Ovary (tissue), 9 donors: ENCODE results near the gene GORASP2. TPM values are rescaled to one million over a fixed set of nuclear protein-coding genes. Genes with fewer than 3 reads are reported as not detected.
"Not testable (repeated sequence)": the region's sequence is repeated elsewhere in the genome, so short reads cannot be mapped to it uniquely, and the experiment has no call there.

Source experiments
- DNase-seq, 5 donors: peaks; one replicate each; pipeline ENCODE4 v3.0.0-alpha.2; 2019 to 2020
- H3K27ac ChIP-seq, 2 donors: fragments of 200-600 bp; one replicate each; pipeline versions ENCODE4 v1.5.1 to v1.8.0; 2019 to 2022
- H3K27me3 ChIP-seq: fragments of 200-600 bp; one replicate; pipeline ENCODE4 v1.8.0; 2022
- H3K36me3 ChIP-seq: fragments of 200-600 bp; sonication (generic); one replicate; pipeline ENCODE4 v1.5.1; 2019
- H3K4me1 ChIP-seq: one replicate; pipeline ENCODE4 v1.8.1; 2013; ENCODE audit warnings: mild to moderate bottlenecking, moderate library complexity; ENCODE audit not compliant: insufficient read depth
- H3K4me3 ChIP-seq: fragments of 200-600 bp; sonication (generic); one replicate; pipeline ENCODE4 v1.5.1; 2017
- H3K9me3 ChIP-seq, 2 donors: fragments of 200-600 bp in 1 of 2; sonication (generic) in 1 of 2; one replicate each; pipeline versions ENCODE4 v1.5.1 to v1.8.1; 2013 to 2019; ENCODE audit warnings: mild to moderate bottlenecking in 1 of 2, moderate library complexity in 1 of 2
- EP300 ChIP-seq: sonication (generic); formaldehyde crosslinking; IDR thresholded peaks from one replicate; pipeline ENCODE4 v1.6.1; 2017; ENCODE audit warnings: antibody characterized with exemption
- POLR2A ChIP-seq: fragments of 450-650 bp; IDR thresholded peaks from one replicate; pipeline ENCODE4 v1.6.1; 2017; ENCODE audit warnings: antibody characterized with exemption, mild to moderate bottlenecking, moderate library complexity
- WGBS, 3 donors: extraction: QIAGEN DNeasy Blood & Tissue Kit in 1 of 3; methylation state at CpG; one replicate each; pipeline versions ENCODE4 v1.1.5 to v1.1.7; 2013 to 2017; 5-methylcytosine and 5-hydroxymethylcytosine counted together
- intact Hi-C, 4 donors: fragments of 100-400 bp; cut with DNase I; formaldehyde crosslinking; loops; one replicate each; pipeline versions ENCODE4 v1.11.0 to v1.15.1; 2022 to 2023
- polyA plus RNA-seq, 2 donors: library from polyadenylated mRNA; stranded (reverse); fragments of 200-250 nt in 1 of 2; fragments of 350-450 nt in 1 of 2; fragmentation: Illumina TruSeq in 1 of 2; extraction: RNeasy Lipid Tissue Mini Kit (QIAGEN cat#74804) in 1 of 2; gene quantifications; one replicate each; pipeline ENCODE4 v1.2.3, GENCODE V29; 2013 to 2014
- total RNA-seq, 7 donors: library from RNA; depleted of rRNA in 2 of 7; stranded (reverse); fragments of >200 nt in 2 of 7; fragmentation: NEBNext Ultra II Directional in 3 of 7; extraction: Animal tissue kit (Norgen Biotek cat#: 25700) in 3 of 7; gene quantifications; one replicate each; pipeline versions ENCODE4 v1.1.0 to v1.2.4, GENCODE V29; 2016 to 2023
- TF ChIP-seq, protein P1 (sequence below), 3 donors: fragments of 450-650 bp in 2 of 3; fragments of 200-600 bp in 1 of 3; IDR thresholded peaks; one replicate each; pipeline versions ENCODE4 v1.5.1 to v1.8.0; 2016 to 2022; ENCODE audit warnings: antibody characterized with exemption in 3 of 3, mild to moderate bottlenecking in 1 of 3
- donor health status: DM: no; HTN: no; CAD: no; lungs with moderate emphysema.
- donor health status: DM: no; HTN: no; CAD: no.
- donor health status: Bipolar disorder and iron deficiency.
- donor health status: DM: yes; HTN: yes; CAD: no.
- donor health status: DM: no; HTN: no; CAD: no.
- donor health status: DM: yes; HTN: yes; CAD: no.

Gene GORASP2
- total and polyA plus RNA-seq, 9 donors = 23.8 to 132 (median 71.0) TPM

- H3K4me1 ChIP-seq = no peaks in the 10 kb centered on the region
- H3K4me3 ChIP-seq = no peak overlapping the region
- intact Hi-C loops = no loop called here
- no peaks in the 10 kb centered on the region for H3K9me3 ChIP-seq
- H3K36me3 ChIP-seq = no peaks in the 10 kb centered on the region
- TF ChIP-seq EP300 = no peak
- 79 to 91% (median 87%) methylated on average over 6 of the region's 6 CpGs for WGBS, 3 donors
- H3K27ac ChIP-seq = no peak overlapping the region
- DNase-seq = no peak
- no peaks in the 10 kb centered on the region for H3K27me3 ChIP-seq
These were observed 31.9 kb upstream of the GORASP2 start for GRCh38 chr2:170897108-170897507.

- H3K4me1 ChIP-seq = no peaks in the 10 kb centered on the region
- H3K4me3 ChIP-seq = no peak overlapping the region
- 22 to 23% (median 23%) methylated on average over 5 of the region's 5 CpGs for WGBS, 3 donors
- H3K9me3 ChIP-seq = peaks cover 0 to 4% of the 10 kb centered on the region in 2 donors
- H3K36me3 ChIP-seq = no peaks in the 10 kb centered on the region
- DNase-seq = no peak
- no peak overlapping the region for H3K27ac ChIP-seq
- intact Hi-C loops = no loop called here
- TF ChIP-seq POLR2A (no peak), EP300 (no peak)
- TF ChIP-seq, protein P1, sequence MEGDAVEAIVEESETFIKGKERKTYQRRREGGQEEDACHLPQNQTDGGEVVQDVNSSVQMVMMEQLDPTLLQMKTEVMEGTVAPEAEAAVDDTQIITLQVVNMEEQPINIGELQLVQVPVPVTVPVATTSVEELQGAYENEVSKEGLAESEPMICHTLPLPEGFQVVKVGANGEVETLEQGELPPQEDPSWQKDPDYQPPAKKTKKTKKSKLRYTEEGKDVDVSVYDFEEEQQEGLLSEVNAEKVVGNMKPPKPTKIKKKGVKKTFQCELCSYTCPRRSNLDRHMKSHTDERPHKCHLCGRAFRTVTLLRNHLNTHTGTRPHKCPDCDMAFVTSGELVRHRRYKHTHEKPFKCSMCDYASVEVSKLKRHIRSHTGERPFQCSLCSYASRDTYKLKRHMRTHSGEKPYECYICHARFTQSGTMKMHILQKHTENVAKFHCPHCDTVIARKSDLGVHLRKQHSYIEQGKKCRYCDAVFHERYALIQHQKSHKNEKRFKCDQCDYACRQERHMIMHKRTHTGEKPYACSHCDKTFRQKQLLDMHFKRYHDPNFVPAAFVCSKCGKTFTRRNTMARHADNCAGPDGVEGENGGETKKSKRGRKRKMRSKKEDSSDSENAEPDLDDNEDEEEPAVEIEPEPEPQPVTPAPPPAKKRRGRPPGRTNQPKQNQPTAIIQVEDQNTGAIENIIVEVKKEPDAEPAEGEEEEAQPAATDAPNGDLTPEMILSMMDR (IDR thresholded peaks at IDR 0.05) = no peak
- H3K27me3 ChIP-seq = no peaks in the 10 kb centered on the region
These were observed 23.2 kb upstream of the GORASP2 start for GRCh38 chr2:170905864-170906263.

- Histone ChIP-seq H3K27ac (no peak overlapping the region), H3K4me1 (no peaks in the 10 kb centered on the region), H3K36me3 (no peaks in the 10 kb centered on the region), H3K4me3 (no peak overlapping the region), H3K27me3 (no peaks in the 10 kb centered on the region), H3K9me3 (peaks cover 4% of the 10 kb centered on the region in 2 donors)
- TF ChIP-seq, protein P1 (IDR thresholded peaks at IDR 0.05) = no peak
- TF ChIP-seq EP300 = no peak
- no peak for TF ChIP-seq POLR2A
- no peak for DNase-seq
- intact Hi-C loops = loop anchor here in 1 of 4 donors (10.0 kb wide), 1 partner anchor 1583 kb away; no protein-coding TSS in a partner anchor
- 83 to 86% (median 85%) methylated on average over 5 of the region's 5 CpGs for WGBS, 3 donors
These were observed 17.7 kb upstream of the GORASP2 start for GRCh38 chr2:170911314-170911889.

DNA sequence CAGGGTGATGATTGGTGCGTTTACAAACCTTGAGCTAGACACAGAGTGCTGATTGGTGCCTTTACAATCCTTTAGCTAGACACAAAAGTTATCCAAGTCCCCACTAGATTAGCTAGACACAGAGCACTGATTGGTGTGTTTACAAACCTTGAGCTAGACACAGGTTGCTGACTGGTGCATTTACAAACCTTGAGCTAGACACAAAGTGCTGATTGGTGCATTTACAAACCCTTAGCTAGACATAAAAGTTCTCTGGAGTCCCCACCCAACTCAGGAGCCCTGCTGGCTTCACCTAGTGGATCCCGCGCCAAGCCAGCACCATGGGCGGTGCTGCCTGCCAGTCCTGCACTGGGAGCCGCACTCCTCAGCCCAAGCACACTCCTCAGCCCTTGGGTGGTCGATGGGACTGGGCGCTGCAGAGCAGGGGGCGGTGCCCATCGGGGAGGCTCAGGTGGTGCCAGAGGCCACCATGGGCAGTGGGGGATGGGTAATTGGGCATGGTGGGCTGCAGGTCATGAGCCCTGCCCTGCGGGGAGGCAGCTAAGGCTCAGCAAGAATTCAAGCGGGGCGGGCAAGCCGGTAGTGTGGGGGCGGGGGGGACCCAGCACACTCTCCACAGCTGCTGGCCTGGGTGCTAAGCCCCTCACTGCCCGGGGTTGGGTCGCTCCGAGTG is 13.9 kb upstream of the GORASP2 start:
- H3K4me3 ChIP-seq = not testable (repeated sequence)
- peaks cover 4 to 14% of the 10 kb centered on the region in 2 donors for H3K9me3 ChIP-seq

GRCh38 chr2:170917219-170917913 is 11.7 kb upstream of the GORASP2 start:
- TF ChIP-seq POLR2A (no peak), EP300 (no peak)
- TF ChIP-seq, protein P1 (IDR thresholded peaks at IDR 0.05) = no peak
- peaks cover 0 to 10% of the 10 kb centered on the region in 2 donors for H3K9me3 ChIP-seq
- WGBS, 3 donors = 92 to 95% (median 95%) methylated on average over 11 of the region's 11 CpGs
- no peak for DNase-seq
- H3K4me1 ChIP-seq = no peaks in the 10 kb centered on the region
- H3K4me3 ChIP-seq = no peak overlapping the region
- H3K36me3 ChIP-seq = no peaks in the 10 kb centered on the region
- H3K27ac ChIP-seq = no peak overlapping the region
- intact Hi-C loops = loop anchor here in 1 of 4 donors (10.0 kb wide), 1 partner anchor 1577 kb away; no protein-coding TSS in a partner anchor
- H3K27me3 ChIP-seq = no peaks in the 10 kb centered on the region

More for the DNA sequence above, 13.9 kb upstream of the GORASP2 start:
- H3K27me3 ChIP-seq, H3K27ac ChIP-seq, DNase-seq, H3K4me1 ChIP-seq, H3K36me3 ChIP-seq: not testable (repeated sequence)
- intact Hi-C loops = loop anchor here in 1 of 4 donors (10.0 kb wide), 1 partner anchor 1580 kb away; no protein-coding TSS in a partner anchor
- 96 to 98% (median 96%) methylated on average over 16 to 17 of the region's 17 CpGs for WGBS, 3 donors
